Epithelial cell of proximal tubule (primary cell): ENCODE results near the gene MISP3. TPM values are rescaled to one million over a fixed set of nuclear protein-coding genes. Genes with fewer than 3 reads are reported as not detected.

Experiments used
- DNase-seq: peaks from one replicate; pipeline ENCODE4 v3.0.0-alpha.2; 2011; ENCODE audit warnings: low read depth
- H3K4me3 ChIP-seq: 2 replicates; pipeline ENCODE4 v1.5.1; 2011; ENCODE audit warnings: low read depth, mild to moderate bottlenecking, low read length
- total RNA-seq: library from RNA; depleted of rRNA; stranded (reverse); fragments of >200 nt; gene quantifications from 2 replicates; pipeline ENCODE4 v1.2.3, GENCODE V29; 2015
- TF ChIP-seq, protein P1 (sequence below): conservative IDR thresholded peaks from 2 replicates; pipeline ENCODE4 v1.5.1; 2012; ENCODE audit warnings: low read depth, mild to moderate bottlenecking, low read length

Gene MISP3
- total RNA-seq, 1 donor from 2014 or later = 6.0 TPM

DNA sequence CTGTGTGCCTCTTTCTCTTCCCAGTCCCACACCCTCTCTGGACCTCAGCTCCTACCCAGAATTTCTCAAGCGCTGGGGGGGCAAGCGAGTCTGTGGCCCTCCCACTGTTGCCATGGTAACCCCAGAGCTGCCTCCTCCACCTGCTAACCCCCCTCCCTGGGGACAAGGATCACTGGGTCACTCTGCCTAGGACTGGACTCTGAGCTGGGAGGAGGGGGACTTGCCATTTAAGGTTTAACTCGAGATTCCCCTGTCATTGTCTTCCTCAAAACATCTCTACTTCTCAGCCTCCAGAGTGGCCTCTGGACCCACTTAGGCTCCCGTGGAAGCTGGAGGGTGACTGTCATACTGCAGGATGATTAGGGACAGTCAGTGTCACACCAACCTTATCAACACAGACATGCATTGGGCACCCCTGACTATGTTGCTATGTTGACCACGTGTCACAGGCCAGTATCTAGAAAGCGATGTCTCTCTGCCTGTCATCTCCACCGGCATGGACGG lies 12.9 kb upstream of the MISP3 start:
- DNase-seq = no peak
- no peak overlapping the region for H3K4me3 ChIP-seq
- TF ChIP-seq, protein P1, sequence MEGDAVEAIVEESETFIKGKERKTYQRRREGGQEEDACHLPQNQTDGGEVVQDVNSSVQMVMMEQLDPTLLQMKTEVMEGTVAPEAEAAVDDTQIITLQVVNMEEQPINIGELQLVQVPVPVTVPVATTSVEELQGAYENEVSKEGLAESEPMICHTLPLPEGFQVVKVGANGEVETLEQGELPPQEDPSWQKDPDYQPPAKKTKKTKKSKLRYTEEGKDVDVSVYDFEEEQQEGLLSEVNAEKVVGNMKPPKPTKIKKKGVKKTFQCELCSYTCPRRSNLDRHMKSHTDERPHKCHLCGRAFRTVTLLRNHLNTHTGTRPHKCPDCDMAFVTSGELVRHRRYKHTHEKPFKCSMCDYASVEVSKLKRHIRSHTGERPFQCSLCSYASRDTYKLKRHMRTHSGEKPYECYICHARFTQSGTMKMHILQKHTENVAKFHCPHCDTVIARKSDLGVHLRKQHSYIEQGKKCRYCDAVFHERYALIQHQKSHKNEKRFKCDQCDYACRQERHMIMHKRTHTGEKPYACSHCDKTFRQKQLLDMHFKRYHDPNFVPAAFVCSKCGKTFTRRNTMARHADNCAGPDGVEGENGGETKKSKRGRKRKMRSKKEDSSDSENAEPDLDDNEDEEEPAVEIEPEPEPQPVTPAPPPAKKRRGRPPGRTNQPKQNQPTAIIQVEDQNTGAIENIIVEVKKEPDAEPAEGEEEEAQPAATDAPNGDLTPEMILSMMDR = no peak

DNA sequence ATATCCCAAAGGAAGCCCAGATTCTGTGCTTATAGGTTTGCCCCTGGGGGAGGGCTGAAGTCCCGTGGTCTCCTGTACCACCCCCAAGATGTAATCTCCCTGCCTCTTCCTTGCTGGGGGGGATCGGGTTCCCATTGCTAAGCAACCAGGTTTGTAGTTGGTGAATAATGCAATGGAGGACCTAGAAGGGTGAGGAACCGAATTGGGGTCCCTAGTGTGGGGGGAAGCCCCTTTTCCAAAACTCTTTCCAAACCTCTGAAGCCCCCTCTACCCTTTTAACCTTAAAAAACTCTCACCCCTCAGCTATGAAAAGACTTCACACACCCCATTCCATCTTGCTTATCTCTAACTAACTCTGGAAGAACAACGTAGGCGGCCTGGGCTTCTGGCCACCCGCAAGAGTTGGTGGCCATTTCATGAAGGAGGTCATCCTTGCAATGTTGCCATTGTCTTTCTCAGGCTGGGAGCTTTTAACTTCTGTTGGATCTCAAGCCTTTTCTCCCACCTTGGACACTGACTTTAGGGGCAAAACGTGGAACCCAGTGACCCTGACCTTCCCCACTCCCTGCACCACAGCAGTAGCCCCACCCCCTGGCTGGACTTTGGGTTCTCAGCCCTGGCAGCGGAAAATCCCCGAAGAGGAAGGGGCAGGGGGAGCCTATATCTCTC lies 11.4 kb upstream of the MISP3 start:
- no peak for DNase-seq
- H3K4me3 ChIP-seq = peak overlapping the region; percentile 55

DNA sequence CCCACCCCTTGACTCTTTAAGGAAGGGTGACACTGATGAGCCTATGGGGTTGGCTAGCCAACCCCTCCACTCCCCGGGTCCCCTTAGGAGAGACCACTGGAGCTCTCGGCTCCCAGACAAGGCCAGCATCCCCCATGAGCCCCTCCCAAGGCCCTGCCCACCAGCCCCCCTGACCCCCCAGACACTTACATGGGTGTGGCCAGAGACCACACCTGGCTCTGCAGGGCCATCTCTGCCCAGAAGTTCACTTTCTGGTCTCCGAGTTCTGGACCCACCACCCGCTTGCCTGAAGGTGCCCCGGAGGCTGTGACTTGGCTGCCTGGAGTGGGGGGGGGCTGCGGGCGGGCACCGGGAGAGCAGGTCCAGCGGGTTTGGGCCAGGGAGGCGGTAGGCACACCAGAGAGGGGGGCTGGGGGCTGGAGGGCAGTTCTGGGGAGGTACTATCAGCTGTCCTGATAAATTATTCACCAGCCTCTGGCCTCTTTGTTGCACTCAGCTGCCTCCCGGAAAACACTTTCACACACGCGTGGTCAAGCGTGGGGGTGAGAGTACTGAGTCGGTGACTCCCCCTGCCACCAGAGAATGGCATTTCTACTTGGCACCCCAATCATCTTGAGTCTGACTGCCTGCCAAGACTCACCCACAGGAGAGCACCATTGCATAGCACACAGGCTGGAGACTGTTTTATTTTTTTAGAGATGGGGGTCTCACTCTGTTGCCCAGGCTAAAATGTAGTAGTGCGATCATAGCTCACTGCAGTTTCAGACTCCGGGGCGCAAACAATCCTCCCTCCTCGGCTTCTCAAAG lies 10.6 kb upstream of the MISP3 start, which contains the start of gene PALM3:
PALM3 (minus strand) TSS at position 326 of the 807 bp plus-strand sequence; CDS start at position 230, 96 bp downstream.
- TF ChIP-seq, protein P1 = peak; percentile 28
- peak within 1 kb of the TSS; percentile 55 for H3K4me3 ChIP-seq
- peak; percentile 67 for DNase-seq

More for the DNA sequence above, 11.4 kb upstream of the MISP3 start:
- TF ChIP-seq, protein P1 = no peak

DNA sequence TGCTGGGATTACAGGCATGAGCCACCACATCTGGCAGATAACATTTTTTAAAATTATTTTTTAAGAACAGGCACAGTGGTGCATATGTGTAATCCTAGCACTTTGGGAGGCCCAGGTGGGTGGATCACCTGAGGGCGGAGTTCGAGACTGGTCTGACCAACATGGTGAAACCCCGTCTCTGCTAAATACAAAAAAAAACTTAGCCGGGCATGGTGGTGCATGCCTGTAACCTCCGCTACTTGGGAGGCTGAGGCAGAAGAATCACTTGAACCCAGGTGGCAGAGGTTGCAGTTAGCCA lies 10.1 kb upstream of the MISP3 start:
- no peak overlapping the region for H3K4me3 ChIP-seq
- no peak for DNase-seq
- TF ChIP-seq, protein P1 = no peak

DNA sequence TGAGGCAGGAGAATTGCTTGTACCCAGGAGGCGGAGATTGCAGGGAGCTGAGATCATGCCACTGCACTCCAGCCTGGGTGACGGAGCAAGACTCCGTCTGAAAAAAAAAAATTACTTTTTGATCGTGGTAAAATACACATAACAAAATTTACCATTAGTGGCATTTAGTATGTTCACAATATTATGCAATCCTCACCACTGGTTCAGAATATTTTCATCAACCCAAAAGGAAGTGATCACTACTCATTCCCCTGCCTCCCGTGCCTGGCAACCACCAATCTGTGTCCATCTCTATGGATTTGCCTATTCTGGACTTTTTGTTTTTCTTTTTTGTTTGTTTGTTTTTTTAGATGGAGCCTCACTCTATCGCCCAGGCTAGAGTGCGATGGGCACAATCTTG lies 9.5 kb upstream of the MISP3 start:
- TF ChIP-seq, protein P1 = no peak
- no peak for DNase-seq
- no peak overlapping the region for H3K4me3 ChIP-seq

DNA sequence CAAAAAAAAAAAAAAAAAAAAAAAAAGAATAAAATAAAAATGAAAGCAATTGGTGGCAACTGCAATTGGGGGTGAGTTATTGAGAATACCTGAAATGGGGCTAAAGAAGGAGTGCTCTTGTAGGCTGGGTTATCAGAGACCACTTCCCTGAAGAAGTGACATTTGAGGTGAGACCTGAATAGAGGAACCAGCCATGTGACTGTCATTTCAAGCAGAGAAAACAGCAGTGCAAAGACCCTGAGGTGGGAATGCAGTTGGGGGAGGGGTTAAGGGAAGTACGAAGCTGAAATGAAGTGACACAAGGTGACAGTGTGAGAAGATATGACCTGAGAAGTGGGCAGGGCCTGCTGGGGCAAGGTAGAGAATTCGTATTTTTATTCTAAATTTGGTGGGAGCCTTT lies 6.5 kb upstream of the MISP3 start:
- DNase-seq = no peak
- TF ChIP-seq, protein P1 = no peak
- no peak overlapping the region for H3K4me3 ChIP-seq
